Glomerular endothelial cell (primary cell): ENCODE data around the gene CUL7. TPM values are rescaled to one million over a fixed set of nuclear protein-coding genes. Genes with fewer than 3 reads are reported as not detected.
"Not testable (repeated sequence)": the region's sequence is repeated elsewhere in the genome, so short reads cannot be mapped to it uniquely, and the experiment has no call there.

Source experiments
- DNase-seq: peaks from one replicate; pipeline ENCODE4 v3.0.0-alpha.2; 2011; ENCODE audit warnings: low read depth, low spot score; ENCODE audit errors: extremely low read depth
- total RNA-seq: library from RNA; depleted of rRNA; stranded (reverse); fragments of >200 nt; gene quantifications from 2 replicates; pipeline ENCODE4 v1.2.3, GENCODE V29; 2015

The CUL7 gene
- total RNA-seq, 1 donor from 2014 or later, result 31.9 TPM

DNA sequence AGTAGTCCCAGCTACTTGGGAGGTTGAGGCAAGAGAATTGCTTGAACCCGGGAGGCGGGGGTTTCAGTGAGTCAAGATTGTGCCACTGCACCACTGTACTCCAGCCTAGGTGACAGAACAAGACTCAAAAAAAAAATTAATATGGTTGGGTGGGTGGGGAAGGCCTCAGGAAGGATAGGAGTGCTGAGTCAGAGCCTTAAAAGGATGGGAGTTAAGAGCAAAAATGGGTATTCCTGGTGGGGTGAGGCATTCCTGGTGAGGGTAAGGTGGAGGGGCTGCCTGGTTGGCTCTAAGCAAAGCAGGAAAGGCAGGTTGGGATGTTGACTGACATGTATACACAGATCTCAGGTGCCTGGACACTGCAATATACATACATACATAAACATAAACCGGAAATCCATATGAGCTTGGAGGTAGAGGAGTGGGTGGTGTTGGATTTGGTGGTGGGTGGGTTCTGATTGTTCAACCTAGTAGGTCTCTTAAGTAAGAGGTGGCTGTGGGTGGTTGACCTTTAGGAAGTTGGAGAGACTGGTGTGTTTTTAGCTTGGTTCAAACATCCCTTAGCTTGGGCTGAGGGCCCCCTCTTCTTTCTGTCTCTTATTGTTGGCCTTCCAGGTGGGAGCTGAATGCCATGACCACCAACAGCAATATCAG lies 33.5 kb downstream of the CUL7 start:
- no peak for DNase-seq

DNA sequence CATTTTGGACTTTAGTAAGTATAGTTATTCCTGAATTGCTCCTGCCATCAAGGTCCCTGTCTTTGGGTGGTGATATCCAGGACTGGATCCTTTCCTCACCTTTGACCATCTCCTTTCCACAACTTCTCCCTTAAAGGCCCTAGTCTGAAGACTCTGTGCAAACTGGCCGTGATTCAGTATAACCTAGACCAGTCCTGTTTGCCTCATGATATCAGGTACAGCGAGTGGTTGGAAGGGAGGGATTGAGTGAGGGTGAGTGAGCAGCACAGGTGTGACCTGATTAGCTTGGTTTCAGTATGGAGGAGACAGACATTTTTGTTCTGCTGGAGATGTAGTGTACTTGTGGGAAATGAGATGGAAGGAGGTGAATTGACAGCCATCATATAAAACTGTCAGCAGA lies 34.5 kb downstream of the CUL7 start:
- no peak for DNase-seq

DNA sequence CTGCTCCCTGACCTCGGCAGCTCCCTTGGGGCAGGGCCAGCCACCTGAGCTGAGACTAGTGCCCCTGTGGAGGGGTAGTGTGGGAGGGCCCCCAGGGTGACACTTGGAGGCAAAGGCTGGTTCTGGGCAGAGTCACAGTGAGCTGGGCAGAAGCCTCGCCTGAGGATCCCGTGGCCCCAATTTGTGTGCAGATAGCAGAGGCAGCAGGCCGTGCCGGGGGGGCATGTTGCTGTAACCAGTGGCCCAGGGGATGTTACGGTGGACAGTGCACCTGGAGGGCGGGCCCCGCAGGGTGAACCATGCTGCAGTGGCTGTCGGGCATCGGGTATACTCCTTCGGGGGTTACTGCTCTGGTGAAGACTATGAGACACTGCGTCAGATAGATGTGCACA lies 36.7 kb downstream of the CUL7 start:
- no peak for DNase-seq

DNA sequence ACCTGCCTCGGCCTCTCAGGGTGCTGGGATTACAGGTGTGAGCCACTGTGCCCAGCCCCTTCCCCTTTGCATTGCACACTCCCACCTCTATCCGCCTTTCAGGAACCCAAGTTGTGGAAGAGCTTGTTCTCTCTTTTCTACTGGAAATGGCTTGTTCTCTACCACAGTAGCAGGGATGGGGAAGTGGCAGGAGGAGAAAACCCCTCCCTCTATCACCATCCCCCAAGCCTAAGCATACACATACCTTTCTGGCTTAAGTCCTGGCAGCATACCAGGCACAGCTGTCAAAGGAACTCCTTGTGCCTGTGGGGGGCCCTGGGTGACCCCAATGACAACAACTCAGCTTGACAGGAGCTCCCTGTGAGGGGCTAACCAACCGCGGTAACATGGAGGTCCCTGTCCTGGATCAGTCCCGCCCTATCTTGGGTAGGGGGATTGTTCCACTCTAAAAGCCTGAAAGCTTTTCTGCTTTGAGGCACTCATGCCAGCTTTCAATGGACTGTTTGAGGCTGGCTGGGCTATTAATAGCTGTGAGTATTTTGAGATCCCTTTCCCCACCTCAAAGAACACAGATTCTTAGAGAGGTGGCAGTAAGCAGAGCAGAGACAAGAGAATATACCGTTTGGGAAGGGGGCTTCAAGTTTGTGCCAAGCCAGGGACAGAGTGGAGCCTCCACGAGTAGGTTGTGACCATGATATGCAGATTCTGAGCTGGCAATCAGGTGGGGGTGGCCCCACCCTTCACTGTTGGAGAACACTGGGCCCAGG lies 37.3 kb downstream of the CUL7 start:
- no peak for DNase-seq

DNA sequence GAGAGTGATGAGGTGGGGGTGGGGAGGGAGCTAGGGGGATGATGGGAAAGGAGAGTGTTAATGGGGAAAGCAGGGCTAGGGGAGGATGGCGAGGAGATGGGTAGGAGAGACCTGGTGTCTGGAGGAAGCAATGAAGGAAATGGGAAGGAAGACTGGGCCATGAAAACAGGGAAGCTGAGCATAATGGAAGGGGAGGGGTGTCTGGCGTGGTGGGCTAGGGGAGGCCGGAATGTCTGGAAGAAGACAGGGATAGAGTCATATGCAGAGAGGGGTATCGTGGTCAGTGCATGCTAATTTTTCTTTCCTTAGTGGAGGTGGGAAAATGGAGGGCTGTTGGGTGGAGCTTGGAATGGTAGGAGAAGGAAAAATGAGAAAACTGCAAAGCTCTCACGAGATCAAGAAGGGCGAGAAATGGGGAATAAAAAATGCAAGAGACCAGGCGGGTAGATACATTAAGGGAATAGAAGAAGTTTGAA lies 39.2 kb downstream of the CUL7 start:
- no peak for DNase-seq

DNA sequence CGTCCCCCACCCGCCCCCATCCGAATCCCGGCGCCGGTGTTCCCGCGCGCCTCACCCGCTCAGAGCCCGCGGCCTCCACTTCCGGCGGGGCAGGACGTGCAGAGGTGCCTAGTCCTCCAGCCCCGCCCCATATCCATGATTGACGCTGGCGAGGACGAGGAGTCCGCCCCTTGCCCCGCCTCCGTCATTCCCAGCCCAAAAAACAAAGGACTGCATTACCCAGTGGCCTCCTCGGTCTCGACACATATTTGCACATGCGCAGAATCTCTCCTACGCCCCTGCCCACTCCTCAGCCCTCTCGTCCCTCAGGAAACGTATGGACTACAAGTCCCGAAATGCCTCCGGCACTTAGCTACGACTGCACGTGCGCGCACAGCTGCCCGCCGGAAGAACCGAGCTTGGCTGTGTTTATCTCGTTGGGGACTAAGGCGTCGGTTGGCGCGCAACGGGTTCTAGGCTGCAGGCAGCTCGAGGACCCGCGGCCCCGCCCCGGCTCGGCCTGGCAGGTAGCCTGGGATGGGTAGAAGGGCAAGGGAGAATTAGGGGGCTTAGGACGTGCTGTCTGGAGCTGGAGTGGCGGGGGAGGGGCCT lies 39.7 kb downstream of the CUL7 start, which contains the start of the genes KLHDC3 and MEA1:
KLHDC3 (plus strand) TSS at position 407 of the 591 bp plus-strand sequence. CDS start 2,944 bp downstream, outside the sequence.
MEA1 (minus strand) TSS at position 104 of the 591 bp plus-strand sequence. CDS start 133 bp downstream, outside the sequence.
- DNase-seq, result peak; percentile 98

DNA sequence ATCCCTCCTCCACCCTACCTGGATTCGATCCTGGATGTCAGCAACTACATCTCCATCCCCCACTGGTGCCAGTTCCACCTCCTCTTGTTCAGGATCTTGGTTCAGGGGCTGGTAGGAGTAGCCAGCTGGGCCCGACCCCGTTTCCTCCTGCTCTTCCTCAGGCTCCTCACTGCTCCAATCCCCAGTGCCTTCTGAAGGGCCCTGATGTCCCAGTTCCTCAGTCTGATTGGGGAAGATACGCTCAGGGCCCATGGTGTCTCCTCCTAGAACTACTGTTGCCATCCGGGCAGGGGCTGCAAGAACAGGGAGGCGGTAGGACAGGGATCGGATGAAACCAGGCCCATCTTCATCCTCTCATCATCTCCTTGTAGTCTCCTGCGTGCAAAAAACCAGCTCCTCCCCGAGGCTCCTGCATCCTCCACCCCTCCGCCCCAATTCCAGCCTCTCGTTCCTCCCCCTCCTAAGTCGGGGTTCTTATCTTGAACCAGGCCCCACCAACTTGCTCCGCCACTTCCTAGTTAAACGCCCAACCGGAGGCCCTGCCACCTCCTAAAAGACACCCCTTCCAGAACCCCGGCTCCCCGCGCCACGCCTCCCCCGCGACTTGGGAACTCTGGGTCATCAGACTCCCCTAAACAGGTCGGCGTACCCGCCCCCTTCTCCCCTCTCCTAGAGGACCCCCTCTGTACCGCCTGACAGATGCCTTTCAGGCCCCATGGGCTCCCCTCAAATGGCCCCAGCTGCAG lies 40.4 kb downstream of the CUL7 start:
- no peak for DNase-seq

DNA sequence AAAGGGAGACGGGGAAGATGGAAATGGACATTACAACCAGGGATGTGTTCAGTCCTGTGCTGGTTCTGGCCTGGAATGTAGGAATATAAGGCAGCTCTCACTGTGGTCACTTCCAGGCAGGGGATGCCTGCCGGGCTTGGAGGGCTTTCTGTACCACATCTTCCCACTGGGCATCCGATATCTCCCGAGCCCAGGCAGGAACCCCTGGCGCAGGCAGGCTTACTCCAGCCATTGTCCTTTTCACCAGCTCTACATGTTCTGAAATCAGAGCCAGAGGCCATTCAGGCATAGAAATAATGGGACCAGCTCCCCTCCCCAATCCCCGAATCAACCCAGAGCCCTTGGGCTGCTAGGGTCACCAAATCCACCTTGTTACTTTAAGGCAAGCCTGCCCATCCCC lies 41.3 kb downstream of the CUL7 start:
- DNase-seq, result no peak

DNA sequence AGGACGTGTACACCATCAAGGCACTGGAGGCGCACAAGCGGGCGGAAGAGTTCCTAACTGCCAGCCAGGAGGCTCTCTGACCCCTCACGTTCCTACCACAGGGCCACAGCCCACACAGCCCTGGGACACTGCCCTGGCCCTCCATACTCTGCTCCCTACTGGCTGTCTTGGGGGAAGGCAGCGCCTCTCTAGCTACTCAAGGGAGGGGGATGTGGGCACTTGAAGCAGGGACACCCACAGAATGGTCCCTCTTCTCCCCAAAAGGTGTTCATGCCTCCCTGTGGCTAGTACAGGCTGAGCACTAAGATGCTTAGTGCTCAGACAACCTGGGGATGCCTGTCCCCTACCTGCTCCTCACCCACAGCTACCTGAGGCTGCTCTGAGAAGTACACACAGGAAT lies 42.4 kb downstream of the CUL7 start:
- no peak for DNase-seq

DNA sequence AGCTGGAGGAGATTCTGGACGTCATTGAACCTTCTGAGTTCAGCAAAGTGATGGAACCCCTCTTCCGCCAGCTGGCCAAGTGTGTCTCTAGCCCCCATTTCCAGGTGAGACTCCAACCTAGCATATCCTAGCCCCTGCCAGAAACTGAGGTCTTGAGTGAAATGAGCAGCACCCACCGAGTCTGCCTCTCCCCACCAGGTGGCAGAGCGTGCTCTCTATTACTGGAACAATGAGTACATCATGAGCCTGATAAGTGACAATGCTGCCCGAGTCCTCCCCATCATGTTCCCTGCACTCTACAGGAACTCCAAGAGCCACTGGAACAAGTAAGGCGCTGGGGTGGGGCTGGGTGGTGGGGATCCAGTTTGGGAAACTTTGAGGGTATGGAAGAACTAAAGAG lies 44.5 kb downstream of the CUL7 start:
- no peak for DNase-seq

DNA sequence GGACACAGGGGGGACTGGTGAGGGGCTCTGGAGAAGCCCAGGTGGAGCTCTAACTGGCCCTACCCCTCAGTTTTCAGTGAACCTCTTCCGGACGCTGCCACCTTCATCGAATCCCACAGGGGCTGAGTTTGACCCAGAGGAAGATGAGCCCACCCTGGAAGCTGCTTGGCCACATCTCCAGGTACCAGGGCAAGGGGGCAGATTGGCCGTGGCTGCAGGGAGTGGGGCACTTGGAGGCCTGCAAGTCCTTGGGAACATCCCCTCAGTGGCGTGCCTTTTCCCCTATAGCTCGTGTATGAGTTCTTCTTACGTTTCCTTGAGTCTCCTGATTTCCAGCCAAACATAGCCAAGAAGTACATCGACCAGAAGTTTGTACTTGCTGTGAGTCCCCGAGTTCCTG lies 46.5 kb downstream of the CUL7 start:
- DNase-seq, result no peak

DNA sequence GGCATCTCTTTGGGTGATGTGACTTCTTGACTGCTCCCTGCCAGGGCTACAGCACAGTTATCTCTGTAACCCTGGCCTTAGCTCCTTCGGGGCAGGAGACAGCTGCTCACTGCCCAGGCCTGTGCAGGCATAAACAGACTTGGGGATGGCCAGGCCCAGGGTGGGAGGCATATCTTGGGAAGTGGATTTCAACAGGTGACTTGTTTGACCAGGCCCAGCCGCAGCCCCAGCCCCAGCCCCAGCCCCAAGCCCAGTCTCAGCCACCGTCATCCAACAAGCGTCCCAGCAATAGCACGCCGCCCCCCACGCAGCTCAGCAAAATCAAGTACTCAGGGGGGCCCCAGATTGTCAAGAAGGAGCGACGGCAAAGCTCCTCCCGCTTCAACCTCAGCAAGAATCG lies 47.4 kb downstream of the CUL7 start:
- DNase-seq, result no peak

DNA sequence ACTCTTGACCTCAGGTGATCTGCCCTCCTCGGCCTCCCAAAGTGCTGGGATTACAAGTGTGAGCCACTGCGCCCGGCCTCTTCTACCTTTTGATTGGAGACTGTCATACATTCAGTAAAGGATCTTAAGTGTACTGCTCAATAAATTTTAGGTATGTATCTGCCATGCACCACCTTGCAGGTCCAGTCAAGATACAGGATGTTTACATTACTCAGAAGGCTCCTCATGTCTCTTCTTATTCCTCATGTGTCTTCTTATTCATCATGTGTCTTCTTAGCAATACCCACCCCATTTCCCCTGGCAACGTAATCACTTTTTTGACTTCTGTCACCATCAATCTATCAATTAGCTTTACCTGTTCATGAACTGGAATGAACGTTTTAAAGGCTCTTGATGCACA lies 47.8 kb downstream of the CUL7 start:
- no peak for DNase-seq

DNA sequence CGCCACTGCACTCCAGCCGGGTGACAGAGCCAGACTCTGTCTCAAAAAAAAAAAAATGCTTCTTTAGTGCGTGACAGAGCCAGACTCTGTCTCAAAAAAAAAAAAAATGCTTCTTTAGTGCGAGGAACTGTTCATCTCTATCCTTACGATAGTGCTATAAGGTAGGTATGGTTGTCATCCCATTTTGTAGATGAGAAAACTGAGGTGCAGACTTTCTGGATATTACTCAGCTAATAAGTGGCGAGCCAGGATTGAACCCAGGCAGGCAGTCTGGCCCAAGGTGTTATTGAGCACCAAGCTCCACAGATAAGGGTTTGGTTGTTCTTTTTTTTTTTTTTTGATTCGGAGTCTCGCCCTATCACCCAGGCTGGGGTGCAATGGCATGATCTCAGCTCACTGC lies 51.8 kb downstream of the CUL7 start:
- no peak for DNase-seq

DNA sequence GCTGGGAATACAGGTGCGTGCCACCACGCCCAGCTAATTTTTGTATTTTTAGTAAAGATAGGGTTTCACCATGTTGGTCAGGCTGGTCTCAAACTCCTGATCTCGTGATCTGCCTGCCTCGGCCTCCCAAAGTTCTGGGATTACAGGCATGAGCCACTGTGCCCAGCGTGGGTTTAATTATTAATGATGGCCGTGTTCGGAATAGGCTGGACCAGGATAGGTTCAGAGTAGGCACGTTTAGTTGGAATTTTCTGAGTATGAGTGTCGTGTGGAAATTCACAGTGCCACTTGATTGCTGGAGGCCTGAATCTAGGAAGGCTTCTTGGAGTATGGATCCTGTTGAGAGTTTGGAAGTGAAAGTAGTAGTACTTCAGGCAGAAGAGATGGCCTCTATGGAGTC lies 55.4 kb downstream of the CUL7 start:
- not testable (repeated sequence) for DNase-seq

DNA sequence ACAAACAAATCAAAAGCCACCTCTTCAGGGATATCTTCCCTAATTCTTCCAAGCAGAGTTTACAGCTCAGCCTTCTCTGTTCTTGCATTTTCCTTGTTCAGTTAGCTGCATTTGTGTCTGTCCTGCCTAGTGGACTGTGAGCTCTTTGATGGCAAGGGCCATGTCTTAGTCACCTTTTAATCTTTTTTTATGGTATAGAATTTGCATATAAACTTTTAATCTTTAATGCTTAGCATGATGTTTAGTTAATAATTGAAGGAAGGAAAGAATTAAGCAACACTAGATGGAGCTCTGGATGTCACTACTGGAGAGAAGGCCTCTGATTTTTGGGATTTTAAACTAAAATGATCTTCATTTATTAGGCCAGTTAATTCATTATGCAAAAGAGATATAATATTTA lies 57.1 kb downstream of the CUL7 start:
- DNase-seq, result no peak

DNA sequence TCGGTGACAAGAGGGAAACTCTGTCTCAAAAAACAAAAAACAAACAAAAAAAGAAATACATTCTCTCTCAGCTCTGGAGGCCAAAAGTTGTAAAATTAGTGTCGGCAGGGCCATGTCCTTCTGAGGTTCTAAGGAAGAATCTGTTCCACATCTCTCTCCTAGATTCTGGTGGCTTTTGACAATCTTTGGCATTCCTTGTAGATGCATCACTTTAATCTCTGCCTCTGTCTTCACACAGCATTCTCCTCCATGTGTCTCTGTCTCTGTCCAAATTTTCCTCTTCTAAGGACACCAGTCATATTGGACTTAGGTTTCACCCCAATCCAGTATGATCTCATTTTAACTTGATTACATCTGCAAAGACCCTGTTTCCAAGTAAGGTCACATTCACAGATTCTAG lies 60.2 kb downstream of the CUL7 start:
- no peak for DNase-seq

DNA sequence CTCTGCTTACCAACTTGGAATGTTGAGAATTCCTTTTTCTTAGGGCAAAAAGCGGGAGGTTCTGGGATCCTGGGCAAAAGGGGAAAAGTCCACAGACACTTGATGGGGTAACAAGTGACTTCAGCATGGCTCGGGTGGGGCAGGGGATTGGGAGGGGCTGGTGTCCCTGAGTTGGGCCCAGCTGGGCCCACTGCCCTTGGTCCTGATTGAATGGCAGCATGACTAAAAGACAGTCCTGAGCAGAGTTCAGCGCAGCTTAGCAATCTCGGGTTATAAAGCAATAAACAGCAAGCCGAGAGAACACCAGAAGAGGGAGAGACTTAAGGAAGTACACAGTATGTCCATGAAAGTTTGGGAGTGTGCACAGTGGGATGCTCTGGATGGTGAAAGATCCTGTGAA lies 63.7 kb downstream of the CUL7 start:
- DNase-seq, result no peak

DNA sequence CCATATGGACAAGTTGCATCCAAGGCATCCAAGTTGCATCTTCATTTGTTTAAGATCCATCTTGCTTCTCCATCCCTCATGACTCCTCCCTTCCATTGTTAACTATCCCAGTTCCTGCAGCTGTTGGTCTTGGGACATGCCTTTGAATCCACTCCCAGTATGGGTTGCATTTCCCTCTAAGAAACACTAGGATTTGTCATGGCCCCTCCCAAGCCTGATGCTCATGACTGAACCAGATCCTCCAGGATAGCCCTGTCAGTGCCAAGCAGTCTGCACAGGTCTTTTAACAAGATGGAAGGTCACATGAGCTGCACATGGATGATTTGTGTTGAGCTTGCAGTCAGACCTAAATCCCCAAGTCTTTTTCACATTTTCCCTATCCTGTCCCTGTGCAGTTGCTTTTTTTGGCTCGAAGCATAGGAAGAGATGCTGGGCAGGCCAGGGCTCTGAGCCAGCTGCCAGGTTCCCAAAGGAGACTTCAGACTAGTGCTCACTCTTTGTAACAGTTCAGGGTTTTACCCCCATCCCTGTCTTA lies 65.1 kb downstream of the CUL7 start:
- DNase-seq, result no peak
